Activated T-helper 1 cell treated with anti-CD3 and anti-CD28 coated beads, Interleukin-2, amount 50 U/mL, for 16 hours (primary cell): ENCODE data around the gene FPGT.
"Not testable (repeated sequence)": the region's sequence is repeated elsewhere in the genome, so short reads cannot be mapped to it uniquely, and the experiment has no call there.

Experiments used
- DNase-seq, 2 donors: peaks; one replicate each; pipeline ENCODE4 v3.0.0-alpha.2; 2020; ENCODE audit warnings: low read depth in 1 of 2, low spot score in 1 of 2

The FPGT gene

DNA sequence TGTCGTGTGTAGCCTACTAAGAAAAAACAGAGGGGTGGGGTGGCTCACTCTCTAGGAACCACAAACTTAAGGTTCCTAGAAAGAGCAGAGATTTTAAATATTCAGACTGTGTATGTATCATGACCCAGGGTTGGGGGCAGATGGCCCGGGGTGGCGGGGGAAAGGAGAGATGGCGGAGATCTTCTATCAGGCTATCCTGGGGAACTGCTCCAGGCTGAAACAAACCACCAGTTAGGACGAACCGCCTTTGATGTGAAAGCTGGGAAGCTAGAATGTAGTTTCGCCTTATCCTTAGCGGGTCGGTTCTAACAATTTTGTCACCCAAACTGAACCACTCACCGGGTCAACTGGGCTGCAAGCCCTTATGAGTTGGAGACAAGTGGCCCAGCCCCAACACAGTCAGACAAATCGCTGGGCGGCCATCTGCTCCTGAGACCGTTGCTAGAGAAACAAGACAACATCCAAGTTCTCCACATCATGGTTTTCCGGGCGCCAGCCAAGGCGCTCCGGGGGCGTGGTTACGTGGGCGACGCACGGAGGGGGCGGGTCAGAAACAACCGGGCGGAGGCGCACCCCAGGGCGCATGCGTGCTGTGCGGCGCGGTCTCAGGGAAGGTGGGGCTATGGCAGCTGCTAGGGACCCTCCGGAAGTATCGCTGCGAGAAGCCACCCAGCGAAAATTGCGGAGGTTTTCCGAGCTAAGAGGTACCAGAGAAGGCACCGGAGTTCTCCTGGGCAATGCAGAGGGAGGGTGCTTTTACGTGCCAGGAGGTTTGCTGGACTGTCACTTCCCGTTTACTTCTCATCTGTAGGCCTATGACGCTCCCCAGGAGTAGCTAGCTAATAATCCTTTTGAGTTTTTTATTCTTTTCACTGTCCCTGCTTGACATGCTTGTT lies at the start of gene FPGT, which contains the start of gene LRRIQ3:
Gene FPGT, plus strand, starts transcription at position 586 of the 896 bp plus-strand sequence. Its CDS starts 37 bp downstream, at position 623.
Gene LRRIQ3, minus strand, starts transcription at position 520 of the 896 bp plus-strand sequence. CDS start 14,492 bp downstream, outside the sequence.
- DNase-seq = peak; percentile 92 to 93

DNA sequence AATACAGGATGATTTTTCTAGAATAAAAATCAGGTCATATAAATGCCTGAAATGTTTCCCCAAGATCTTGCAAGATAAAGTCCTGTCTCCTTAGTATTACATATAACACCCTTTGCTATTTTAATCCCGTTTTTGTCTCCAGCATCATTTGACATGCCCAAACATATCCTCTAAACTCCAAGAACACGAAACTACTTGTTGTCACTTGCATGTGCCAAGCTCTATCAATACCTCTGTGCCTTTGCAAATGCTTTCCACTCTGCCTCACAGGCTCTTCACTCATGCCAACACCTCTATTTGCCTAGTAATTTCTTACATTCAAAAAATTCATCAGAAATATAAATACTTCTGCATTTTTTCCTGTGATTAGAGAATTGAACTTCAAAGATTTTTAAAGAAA lies 38.0 kb upstream of the FPGT start:
- DNase-seq = no peak

DNA sequence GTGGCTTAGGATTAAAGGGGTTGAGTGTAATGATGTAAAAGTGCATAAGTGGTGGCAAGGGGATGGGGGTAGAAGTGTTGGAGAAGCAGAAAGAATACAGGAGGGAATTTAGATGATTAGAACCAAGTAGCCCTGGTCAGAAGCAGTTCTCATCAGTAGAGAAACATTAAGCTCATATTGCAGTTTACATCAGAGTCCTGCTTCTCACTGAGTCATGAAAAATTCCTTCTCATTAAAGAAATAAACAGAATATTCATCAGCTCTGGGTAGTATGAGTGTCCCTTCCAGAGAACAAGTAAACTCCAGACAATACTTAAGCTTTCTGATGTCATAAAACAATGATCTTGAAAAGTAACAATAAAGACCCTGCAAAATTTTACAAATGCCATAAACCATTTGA lies 36.5 kb upstream of the FPGT start:
- DNase-seq = no peak

DNA sequence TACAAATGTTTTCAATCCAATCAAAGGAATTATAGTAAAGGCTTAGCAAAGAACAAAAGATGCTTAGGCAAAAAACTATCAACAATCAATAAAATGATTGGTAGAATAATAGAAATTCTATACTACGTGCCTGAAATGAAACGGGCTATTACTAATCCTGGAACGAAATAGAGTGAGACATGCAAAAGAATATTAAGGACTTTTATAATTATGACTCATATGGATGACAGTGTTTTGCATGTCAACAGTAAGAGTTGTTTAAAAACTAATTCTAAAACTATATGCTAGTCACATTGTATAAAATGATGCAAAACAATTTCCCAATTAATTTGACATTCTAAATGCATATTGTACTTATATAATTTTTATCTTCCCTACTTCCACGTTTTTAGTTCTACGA lies 35.7 kb upstream of the FPGT start:
- no peak for DNase-seq

DNA sequence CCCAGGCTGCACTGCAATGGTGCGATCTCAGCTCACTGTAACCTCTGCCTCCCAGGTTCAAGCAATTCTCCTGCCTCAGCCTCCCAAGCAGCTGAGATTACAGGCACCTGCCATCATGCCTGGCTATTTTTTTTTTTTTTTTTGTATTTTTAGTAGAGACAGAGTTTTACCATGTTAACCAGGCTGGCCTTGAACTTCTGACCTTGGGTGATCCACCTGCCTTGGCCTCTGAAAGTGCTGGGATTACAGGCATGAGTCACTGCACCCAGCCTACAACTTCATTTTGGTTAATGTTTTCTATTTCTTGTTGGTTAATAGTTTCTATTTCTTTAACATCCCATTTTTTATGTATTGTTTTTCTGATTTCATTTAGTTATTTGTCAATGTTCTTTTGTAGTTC lies 23.6 kb upstream of the FPGT start:
- not testable (repeated sequence) for DNase-seq

DNA sequence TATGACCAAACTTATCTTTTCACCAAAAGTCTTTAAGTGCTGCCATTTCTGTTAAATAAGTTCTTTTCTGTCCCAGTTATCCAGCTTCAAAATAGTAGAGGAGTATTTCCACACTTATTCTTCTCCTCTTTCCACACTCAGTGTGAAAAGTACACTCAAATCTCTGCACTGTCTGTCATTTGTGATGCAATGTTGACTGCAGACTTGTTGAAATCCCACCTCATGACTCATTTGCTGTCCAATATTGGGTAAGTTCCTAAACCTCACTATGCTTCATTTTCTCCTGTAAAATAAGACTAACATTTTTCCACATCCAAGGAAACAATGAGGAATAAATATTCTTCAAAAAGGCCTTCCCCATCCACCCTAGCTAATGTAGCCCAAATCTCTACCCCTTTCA lies 17.6 kb upstream of the FPGT start:
- DNase-seq = no peak

DNA sequence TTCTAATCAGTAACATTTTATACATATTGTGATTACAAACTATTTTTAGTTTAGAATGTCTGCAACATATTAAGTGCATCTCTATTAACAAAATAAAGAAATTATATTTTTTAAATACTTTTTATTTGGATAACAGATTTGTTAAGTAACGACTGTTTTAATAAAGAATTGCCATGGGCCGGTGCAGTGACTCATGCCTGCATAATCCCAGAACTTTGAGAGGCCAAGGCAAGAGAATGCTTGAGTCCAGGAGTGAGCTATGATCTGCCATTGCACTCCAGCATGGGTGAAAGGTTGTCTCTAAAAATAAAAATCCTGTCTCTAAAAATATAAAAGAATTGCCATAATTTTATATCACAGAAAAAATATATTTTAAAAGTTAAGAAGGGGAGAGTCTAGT lies 4.1 kb upstream of the FPGT start:
- DNase-seq = no peak

DNA sequence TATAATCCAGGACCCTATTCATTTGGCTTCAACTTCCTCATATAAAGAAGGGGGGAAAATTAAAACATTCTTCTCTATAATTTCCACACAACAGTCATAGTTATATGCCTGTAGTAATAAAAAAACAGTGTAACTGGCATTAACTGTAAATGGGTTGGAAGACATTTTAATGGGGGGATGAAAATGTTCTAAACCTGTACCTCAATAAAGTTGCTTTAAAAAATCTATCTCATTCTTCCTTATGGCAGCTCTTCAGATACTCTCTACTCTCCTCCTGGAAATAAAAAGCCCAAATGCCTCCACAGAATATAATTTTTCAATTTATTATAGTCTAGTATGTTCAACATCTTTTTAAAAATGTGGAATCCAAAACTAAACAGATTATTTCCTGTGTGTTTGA lies 2.7 kb upstream of the FPGT start:
- no peak for DNase-seq

DNA sequence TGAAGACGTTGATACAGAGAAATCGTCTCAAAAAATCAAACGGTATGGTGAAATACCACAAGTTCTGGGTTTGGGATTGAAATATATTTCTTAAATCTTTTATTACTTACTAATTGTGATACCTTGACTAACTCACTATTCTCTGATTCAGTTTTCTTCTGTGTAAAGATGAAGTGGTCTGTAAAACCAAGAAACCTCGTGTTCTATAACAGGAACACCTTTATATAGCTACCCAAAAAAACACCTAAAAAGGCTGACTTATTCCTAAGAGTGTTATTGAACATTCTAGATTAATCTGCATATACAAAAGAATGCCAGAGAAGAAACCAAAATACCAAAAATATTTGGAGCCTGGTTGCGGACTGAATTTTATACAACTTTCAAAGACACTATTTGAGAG lies 787 bp upstream of the FPGT start:
- no peak for DNase-seq

DNA sequence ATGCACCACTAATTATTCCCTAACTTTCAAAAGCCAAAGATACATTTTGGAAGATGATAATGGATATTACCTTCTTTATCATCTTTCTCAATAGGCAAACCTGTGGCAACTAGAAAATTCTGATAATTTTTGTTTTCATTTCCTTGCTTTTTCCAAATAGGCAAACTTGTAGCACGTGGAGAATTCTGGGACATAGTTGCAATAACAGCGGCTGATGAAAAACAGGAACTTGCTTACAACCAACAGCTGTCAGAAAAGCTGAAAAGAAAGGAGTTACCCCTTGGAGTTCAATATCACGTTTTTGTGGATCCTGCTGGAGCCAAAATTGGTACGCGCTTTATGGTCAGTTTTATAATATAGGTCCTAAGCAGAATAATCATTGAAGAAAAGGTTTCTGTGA lies 1.5 kb downstream of the FPGT start:
- no peak for DNase-seq

DNA sequence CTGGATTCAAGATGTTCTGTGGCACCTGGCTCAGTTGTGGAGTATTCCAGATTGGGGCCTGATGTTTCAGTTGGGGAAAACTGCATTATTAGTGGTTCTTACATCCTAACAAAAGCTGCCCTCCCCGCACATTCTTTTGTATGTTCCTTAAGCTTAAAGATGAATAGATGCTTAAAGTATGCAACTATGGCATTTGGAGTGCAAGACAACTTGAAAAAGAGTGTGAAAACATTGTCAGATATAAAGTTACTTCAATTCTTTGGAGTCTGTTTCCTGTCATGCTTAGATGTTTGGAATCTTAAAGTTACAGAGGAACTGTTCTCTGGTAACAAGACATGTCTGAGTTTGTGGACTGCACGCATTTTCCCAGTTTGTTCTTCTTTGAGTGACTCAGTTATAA lies 7.2 kb downstream of the FPGT start:
- DNase-seq = no peak

DNA sequence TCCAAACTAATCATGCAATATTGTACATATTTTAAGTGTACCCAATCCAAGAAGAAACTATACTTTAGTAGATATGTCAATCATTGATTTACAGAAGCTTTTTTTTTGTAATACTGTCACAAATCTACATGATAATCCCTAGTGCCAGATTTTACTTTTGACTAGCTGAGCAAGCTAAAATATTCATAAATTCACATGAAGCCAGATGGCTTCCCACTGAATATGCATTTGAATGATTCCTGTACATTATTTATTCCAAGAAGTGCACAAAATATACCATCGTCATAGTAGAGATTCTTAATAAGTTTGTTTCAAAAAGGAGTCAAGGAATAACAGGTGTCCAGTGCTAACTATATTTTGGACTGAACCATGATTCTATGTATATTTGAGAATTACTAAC lies 17.2 kb downstream of the FPGT start:
- DNase-seq = no peak

DNA sequence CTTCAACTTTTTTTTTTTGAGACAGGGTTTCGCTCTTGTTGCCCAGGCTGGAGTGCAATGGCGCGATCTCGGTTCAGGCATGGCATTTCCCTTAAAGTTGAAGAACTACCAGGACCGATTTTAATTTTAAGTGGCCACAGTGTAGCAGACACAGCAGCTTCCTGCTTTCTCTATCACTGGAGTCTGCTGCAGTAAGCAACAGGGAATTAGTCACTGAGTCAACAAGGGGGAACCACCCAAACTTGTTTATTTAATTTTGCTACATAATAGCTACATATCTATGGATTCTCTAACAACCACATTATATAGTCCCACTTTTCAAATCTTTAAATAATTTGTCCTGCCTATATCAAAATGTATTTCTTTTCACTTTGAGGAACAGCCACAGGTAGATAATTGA lies 24.7 kb downstream of the FPGT start:
- DNase-seq = no peak

DNA sequence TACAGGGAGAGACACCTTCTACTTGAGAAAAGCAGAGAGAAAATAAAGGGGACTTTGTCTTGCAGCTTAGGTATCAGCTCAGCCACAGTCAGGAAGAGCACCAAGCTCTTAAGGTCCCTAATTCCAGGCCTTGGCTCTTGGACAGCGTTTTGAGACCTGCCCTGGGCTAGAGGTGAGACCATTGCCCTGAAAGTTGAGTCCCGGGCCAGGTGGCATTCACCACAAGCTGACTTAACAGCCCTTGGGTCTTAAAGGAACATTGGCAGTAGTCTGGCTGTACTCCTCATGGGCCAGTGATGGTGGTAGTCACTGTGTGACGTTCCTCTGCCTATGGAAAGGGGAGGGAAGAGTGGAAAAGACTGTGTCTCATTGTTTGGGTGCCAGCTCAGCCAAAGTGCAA lies 25.4 kb downstream of the FPGT start:
- no peak for DNase-seq

DNA sequence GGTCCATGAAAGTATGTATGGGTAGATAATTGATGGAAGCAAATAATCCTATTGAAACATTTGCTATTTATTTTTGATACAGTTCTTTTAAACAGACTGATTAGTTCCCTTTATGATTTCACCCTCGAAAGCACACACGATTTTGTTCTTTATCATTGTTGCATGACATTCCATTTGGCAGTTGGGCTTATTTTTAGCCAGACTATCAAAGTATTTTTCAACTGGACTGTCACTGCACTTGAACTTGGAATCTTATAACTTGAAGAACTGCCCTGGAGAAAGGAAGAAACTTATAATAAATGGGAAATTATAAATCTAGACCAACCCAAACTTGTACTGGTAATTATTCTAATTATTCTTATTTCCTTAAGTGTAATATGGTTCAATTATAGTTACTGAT lies 37.1 kb downstream of the FPGT start, which contains the start of gene TNNI3K:
Gene TNNI3K, plus strand, starts transcription at position 235 of the 400 bp plus-strand sequence. Its CDS starts 65 bp downstream, at position 300.
- no peak for DNase-seq

DNA sequence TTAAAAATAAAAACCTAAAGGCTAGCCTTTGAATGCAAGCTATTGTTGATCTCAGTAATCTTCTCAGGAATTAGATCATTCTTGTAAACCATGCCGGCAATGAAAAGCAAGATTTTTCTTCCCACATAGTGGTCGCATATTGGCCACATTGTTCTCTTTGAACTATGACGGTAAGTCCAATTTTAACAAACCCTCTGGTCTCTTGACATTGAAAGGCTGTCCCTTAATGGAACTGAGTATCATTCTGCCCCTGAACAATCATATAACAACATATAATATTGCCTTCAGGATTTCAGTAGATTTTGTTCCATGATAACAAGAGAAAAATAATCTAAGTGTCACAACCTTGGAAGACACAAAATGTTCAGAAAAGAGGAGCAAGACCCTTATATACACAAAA lies 38.4 kb downstream of the FPGT start:
- DNase-seq = no peak

DNA sequence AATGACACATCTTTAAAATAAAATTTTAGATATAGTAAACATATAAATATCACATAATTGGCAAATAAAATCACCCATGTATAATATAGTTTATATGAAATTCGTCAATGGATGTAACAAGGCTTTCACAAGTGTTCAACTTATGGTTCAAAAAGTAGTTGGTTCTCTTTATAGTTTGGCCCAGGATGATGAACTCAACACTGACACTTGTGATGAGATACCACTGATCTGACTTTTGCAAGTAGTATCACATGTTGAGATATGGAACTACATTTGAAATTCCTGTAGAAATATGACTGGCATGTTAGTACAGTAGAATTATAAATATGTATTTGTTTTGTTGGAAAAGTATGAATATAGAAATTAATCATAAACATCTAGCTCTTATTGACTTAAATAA lies 39.0 kb downstream of the FPGT start:
- DNase-seq = no peak

DNA sequence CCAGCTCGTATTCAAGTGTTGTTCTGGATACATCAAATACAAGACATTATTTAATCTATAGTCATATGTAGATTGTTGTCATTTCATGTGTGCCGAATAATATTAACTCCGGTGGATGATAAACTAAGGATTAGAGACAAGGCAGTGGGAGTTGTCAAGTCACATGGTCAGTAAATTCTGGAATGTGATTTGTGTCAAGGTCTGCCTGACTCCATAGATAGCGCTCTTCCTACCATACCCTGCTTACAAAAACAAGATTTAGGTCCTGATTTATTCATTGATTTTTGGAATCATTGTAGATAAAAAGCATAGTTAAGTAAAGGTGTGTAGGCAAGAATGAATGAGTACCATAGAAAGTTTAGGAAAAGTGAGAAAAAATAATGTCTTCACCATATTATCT lies 39.7 kb downstream of the FPGT start:
- DNase-seq = no peak

DNA sequence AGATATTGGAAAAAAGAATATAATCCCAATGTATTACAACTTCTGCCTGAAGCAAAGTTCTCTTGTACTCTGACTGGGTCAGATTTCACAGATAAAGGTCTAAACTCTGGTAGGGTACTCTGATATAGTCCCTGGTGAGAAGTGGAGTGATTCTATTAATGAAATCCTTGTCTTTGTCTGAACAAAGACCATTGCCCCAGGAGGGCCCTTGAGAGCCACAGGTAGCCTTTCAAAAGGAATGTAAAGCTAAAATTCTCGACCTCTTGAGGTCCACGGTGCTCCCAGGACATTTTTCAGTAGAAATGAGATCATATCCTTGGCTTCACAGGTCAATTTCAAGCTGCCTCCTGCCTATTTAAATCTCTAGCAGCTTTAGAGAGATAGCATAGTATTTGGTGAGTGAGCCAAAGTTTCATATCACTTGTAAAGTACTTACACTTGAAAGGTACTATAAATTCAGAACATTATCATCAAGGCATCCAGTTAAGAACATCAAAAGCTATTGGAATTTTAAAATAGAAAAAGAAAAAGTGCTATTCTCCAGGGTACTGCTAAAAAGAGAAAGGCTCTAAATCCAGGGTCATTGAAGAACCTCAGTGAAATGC lies 47.2 kb downstream of the FPGT start:
- DNase-seq = no peak

DNA sequence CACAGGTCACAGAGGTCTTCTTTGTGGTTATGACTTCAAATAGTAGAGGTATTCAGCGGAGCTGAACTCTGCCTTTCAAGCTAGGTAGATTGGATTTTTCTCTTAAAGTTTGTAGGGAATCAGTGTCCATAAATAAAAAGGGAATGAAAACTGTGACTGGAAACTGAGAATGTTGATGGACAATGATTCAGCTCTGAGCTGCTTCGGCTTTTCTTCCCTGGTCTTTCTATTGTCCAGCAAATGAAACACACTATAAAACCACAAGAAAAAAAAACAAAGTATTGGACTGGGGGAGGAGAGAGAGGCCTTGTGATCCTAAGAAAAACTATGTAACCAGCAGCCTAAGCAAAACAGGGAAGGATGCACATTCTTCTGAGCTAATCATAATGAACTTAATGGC lies 48.3 kb downstream of the FPGT start:
- no peak for DNase-seq

DNA sequence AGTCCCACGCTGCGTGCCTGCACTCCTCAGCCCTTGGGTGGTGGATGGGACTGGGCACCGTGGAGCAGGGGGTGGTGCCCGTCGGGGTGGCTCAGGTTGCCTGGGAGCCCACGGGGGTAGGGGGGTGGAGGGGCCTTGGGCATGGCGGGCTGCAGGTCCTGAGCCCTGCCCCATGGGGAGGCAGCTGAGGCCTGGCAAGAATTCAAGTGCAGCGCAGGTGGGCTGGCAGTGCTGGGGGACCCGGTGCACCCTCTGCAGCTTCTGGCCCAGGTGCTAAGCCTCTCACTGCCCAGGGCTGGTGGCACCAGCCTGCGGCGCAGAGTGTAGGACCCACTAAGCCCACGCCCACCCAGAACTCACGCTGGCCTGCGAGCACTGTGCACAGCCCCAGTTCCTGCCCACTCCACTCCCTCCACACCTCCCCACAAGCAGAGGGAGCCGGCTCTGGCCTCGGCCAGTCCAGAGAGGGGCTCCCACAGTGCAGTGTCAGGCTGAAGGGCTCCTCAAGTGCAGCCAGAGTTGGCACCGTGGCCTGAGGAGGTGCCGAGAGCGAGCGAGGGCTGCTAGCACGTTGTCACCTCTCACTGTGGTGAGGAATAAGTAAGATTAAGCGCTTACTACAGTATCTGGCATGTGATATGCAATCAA lies 50.0 kb downstream of the FPGT start:
- no peak for DNase-seq

DNA sequence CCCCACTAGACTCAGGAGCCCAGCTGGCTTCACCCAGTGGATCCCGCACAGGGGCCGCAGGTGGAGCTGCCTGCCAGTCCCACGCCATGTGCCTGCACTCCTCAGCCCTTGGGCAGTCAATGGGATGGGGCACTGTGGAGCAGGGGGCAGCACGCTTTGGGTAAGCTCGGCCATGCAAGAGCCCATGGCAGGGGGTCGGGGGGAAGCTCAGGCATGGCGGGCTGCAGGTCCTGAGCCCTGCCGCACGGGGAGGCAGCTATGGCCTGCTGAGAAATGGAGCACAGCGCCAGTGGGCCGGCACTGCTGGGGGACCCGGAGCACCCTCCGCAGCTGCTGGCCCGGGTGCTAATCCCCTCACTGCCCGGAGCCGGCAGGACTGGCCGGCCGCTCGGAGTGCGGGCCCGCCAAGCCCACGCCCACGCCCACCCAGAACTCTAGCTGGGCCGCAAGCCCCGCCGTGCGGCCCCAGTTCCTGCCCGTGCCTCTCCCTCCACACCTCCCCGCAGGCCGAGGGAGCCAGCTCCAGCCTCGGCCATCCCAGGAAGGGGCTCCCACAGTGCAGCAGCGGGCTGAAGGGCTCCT lies 55.3 kb downstream of the FPGT start:
- DNase-seq = not testable (repeated sequence)
